Nephron progenitor cell (in vitro differentiated cells): ENCODE results near the gene NPAS2.

ENCODE experiments used
- DNase-seq: peaks from one replicate; pipeline ENCODE4 v3.0.0; 2021
- H3K27ac Mint-ChIP-seq: 2 replicates; pipeline ENCODE4 v1.8.0; 2021; ENCODE audit warnings: mild to moderate bottlenecking, moderate library complexity, mixed read lengths
- H3K27me3 Mint-ChIP-seq: 2 replicates; pipeline ENCODE4 v1.8.0; 2021; ENCODE audit warnings: mild to moderate bottlenecking, low read depth, mixed read lengths; ENCODE audit not compliant: poor library complexity
- H3K36me3 Mint-ChIP-seq: 2 replicates; pipeline ENCODE4 v1.8.0; 2021; ENCODE audit warnings: low read depth, mixed read lengths
- H3K4me1 Mint-ChIP-seq: 2 replicates; pipeline ENCODE4 v1.8.0; 2021; ENCODE audit warnings: mixed read lengths
- H3K4me3 Mint-ChIP-seq: 2 replicates; pipeline ENCODE4 v1.8.0; 2021; ENCODE audit warnings: mild to moderate bottlenecking, moderate library complexity, mixed read lengths
- H3K9me3 Mint-ChIP-seq: 2 replicates; pipeline ENCODE4 v1.8.0; 2021; ENCODE audit warnings: mild to moderate bottlenecking, moderate library complexity, mixed read lengths
- TF ChIP-seq, protein P1 (sequence below): fragments of 200-600 bp; sonication (generic); IDR thresholded peaks from 2 replicates; pipeline ENCODE4 v1.5.0; 2021; ENCODE audit warnings: antibody characterized with exemption

Gene NPAS2

GRCh38 chr2:100886085-100886484 is 66.1 kb downstream of the NPAS2 start:
- no peak for DNase-seq
- Mint-ChIP-seq H3K27me3 (peaks cover 12% of the 10 kb centered on the region), H3K4me1 (peaks cover 11% of the 10 kb centered on the region), H3K9me3 (no peaks in the 10 kb centered on the region), H3K36me3 (no peaks in the 10 kb centered on the region), H3K4me3 (no peak overlapping the region), H3K27ac (no peak overlapping the region)
- TF ChIP-seq, protein P1, sequence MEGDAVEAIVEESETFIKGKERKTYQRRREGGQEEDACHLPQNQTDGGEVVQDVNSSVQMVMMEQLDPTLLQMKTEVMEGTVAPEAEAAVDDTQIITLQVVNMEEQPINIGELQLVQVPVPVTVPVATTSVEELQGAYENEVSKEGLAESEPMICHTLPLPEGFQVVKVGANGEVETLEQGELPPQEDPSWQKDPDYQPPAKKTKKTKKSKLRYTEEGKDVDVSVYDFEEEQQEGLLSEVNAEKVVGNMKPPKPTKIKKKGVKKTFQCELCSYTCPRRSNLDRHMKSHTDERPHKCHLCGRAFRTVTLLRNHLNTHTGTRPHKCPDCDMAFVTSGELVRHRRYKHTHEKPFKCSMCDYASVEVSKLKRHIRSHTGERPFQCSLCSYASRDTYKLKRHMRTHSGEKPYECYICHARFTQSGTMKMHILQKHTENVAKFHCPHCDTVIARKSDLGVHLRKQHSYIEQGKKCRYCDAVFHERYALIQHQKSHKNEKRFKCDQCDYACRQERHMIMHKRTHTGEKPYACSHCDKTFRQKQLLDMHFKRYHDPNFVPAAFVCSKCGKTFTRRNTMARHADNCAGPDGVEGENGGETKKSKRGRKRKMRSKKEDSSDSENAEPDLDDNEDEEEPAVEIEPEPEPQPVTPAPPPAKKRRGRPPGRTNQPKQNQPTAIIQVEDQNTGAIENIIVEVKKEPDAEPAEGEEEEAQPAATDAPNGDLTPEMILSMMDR = no peak

GRCh38 chr2:100887039-100887578 is 67.2 kb downstream of the NPAS2 start:
- Mint-ChIP-seq H3K27ac (no peak overlapping the region), H3K36me3 (no peaks in the 10 kb centered on the region), H3K4me3 (no peak overlapping the region), H3K27me3 (peaks cover 3% of the 10 kb centered on the region), H3K9me3 (no peaks in the 10 kb centered on the region), H3K4me1 (peaks cover 14% of the 10 kb centered on the region)
- TF ChIP-seq, protein P1 = no peak
- no peak for DNase-seq

GRCh38 chr2:100887713-100888495 is 68.0 kb downstream of the NPAS2 start:
- TF ChIP-seq, protein P1 = no peak
- H3K4me3 Mint-ChIP-seq = no peak overlapping the region
- H3K9me3 Mint-ChIP-seq = no peaks in the 10 kb centered on the region
- H3K27ac Mint-ChIP-seq = no peak overlapping the region
- peaks cover 3% of the 10 kb centered on the region for H3K27me3 Mint-ChIP-seq
- H3K4me1 Mint-ChIP-seq = peaks cover 16% of the 10 kb centered on the region
- no peaks in the 10 kb centered on the region for H3K36me3 Mint-ChIP-seq
- no peak for DNase-seq

DNA sequence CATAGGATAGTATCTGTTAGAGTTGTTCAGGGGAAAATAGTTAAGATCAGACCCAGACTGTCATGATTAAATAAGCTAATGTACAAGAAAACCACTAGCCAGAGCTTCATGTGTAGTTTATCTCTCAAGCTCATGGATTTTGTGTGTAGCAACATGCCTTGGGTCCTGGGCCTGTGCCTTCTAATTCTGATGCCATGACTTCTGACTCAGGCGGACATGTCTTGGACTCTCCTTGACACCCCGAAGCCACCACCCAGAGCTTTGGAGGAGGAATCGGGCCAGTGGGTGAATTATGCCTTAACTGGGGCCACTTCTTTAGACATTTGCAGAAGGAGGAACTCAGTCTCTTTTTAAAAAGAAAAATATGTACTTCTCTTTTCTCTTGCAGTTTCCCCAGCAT is 68.7 kb downstream of the NPAS2 start:
- TF ChIP-seq, protein P1 = no peak
- H3K9me3 Mint-ChIP-seq = no peaks in the 10 kb centered on the region
- no peak for DNase-seq
- no peak overlapping the region for H3K4me3 Mint-ChIP-seq
- H3K36me3 Mint-ChIP-seq = no peaks in the 10 kb centered on the region
- H3K4me1 Mint-ChIP-seq = peaks cover 21% of the 10 kb centered on the region
- H3K27ac Mint-ChIP-seq = no peak overlapping the region
- H3K27me3 Mint-ChIP-seq = peaks cover 3% of the 10 kb centered on the region

DNA sequence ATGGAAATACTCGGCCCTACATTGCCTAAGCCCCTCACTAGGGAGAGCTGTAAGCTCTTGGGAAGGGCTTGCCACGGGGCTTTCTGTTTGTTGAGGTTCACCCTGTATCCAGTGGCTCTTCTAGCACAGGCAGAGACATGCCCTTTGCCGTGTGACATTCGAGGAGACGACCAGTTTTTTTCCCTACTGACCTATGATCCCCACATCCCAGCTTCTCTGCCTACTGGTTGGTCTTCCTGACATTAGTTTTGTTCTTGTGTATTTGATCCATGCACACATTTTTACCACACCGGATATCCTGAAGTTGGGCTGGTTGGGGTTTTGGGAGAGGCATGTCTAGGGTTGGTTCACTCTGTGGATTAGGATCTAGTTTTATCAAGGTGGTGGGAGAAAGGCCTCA is 69.3 kb downstream of the NPAS2 start:
- Mint-ChIP-seq H3K36me3 (no peaks in the 10 kb centered on the region), H3K27ac (peak overlapping the region; percentile 71), H3K4me3 (no peak overlapping the region), H3K4me1 (peaks cover 21% of the 10 kb centered on the region), H3K27me3 (peaks cover 3% of the 10 kb centered on the region), H3K9me3 (no peaks in the 10 kb centered on the region)
- no peak for DNase-seq
- TF ChIP-seq, protein P1 = no peak
